GM13977 (cell line): ENCODE results near the gene CEACAM4.

Experiments
- DNase-seq: peaks from one replicate; pipeline ENCODE4 v3.0.0; 2012; ENCODE audit warnings: low spot score
- in situ Hi-C: fragments of 300-500 bp; cut with MboI; formaldehyde crosslinking; loops from one replicate; pipeline ENCODE4 v1.12.0; 2022; ENCODE audit warnings: low sequenced_read_pairs, low pct_unique_long_range_greater_than_20kb, mixed read lengths, inconsistent platforms; ENCODE audit not compliant: unreplicated experiment
- TF ChIP-seq, protein P1 (sequence below): IDR thresholded peaks from 2 replicates; pipeline ENCODE4 v1.5.1; 2012; ENCODE audit warnings: mild to moderate bottlenecking, control low read depth; ENCODE audit not compliant: insufficient read depth; ENCODE audit errors: extremely low read depth, missing control alignments

The CEACAM4 gene

DNA sequence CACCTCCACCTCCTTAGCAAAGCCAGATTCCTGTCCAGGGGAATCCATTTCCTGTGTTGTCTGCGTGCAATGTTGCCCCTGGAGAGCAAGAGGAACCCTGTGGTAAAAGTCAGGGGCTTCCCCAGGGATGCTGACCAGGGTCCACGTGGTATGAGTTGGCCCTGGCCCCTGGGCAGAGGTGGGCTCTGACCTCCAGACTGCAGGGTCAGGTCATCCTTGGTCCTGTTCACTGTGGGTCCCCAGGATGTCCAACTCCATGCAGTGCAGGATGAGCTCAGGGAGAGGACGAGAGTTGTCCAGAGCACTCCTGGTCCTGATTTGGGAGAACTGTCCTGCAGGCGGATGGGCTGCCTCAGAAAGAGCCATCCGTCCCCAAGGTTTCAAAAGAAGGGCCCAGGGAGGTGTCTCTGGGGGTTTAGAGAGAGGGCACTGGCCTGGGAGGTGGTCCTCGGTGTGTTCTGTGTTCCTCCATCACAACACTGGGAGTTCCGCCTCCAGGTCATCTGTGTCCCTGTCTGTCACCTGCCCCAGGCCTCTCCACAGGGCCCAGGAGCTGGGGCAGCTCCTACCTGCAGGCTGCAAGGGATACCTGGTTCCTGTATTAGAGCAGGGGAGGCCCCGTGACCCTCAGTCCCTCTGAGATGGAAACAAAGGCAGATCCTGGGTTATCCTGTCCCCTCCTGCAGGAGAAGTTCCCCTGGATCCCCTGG is 1.2 kb upstream of the CEACAM4 start:
- TF ChIP-seq, protein P1, sequence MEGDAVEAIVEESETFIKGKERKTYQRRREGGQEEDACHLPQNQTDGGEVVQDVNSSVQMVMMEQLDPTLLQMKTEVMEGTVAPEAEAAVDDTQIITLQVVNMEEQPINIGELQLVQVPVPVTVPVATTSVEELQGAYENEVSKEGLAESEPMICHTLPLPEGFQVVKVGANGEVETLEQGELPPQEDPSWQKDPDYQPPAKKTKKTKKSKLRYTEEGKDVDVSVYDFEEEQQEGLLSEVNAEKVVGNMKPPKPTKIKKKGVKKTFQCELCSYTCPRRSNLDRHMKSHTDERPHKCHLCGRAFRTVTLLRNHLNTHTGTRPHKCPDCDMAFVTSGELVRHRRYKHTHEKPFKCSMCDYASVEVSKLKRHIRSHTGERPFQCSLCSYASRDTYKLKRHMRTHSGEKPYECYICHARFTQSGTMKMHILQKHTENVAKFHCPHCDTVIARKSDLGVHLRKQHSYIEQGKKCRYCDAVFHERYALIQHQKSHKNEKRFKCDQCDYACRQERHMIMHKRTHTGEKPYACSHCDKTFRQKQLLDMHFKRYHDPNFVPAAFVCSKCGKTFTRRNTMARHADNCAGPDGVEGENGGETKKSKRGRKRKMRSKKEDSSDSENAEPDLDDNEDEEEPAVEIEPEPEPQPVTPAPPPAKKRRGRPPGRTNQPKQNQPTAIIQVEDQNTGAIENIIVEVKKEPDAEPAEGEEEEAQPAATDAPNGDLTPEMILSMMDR: no peak
- in situ Hi-C loops: no loop called here
- no peak for DNase-seq

DNA sequence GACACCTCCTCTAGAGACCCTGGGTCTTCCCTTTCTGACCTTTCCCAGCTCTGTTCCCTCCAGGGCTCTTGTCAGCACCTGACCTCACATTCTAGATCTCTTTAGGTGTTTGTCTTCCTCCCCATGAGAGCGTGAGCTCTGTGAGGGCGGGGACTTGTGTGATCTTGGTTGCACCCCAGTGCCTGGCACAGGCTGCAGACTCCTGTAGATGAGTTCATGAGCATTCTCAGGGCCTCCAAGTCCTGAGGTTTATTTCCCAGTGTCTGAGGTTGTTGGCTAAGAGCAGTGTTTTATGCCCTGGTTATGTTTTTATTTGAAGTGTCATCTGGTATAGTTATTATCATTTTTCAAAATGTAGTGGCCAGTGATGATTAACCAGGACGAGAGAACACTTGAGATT is 596 bp downstream of the CEACAM4 start:
- in situ Hi-C loops: no loop called here
- TF ChIP-seq, protein P1: no peak
- DNase-seq: no peak

DNA sequence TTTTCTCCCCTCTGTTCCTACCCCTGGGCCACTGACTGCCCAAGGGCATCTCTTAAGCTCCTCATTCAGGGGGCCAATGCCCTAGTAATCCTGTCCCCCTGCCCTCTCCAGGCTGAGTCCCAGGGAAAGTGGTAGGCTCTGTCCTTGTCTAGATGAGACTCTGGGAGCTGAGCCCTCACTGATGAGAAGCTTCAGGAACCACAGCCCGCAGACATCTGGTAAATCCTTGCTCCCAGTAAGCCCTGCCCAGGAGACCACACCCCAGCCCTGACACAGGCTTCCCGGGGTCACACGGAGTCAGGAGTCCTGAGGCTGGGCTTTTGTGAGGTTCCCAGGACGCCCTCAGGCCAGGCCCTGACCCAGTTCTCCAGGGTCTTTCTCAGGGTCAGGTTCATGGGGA is 1.9 kb downstream of the CEACAM4 start:
- in situ Hi-C loops: no loop called here
- TF ChIP-seq, protein P1: no peak

DNA sequence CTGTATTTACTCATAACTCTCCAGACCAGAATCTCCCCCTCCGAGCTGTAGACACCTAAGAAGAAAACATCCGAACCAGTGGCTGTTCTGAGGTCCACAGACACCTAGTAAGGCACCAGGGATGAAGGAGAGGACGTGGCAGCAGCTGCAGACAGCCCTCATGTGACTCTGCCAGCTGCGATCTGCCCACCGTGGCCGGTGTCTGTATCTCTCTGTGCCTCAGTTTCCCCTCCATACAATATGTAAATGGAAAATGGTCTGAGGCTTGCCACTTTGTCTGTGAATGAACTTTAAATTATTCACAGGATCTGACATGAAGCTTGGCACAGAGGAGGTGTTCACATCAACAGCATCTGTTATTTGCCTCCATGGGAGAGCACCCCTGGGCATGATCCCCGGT is 2.4 kb downstream of the CEACAM4 start:
- TF ChIP-seq, protein P1: no peak
- in situ Hi-C loops: no loop called here
- no peak for DNase-seq

More for the DNA sequence above, 1.9 kb downstream of the CEACAM4 start:
- no peak for DNase-seq

DNA sequence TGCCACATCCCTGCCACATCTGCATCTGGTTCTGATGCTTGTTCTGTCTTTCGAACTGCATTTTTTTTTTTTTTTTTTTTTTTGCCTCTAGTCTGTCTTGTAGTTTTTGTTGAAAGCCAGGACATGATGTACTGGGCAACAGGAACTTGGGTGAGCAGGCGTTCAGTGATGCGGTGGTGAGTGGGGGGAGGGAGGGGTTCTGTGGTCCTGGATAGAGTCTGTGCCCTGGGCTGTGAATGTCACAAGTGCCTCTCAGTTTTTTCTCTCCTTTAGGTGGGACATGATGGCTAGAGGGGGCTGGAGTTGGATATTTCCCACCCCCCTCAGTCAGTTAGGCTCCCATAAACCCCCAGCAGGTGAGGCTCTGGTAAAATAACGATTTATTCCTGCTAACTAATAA is 3.5 kb downstream of the CEACAM4 start:
- in situ Hi-C loops: no loop called here
- no peak for DNase-seq
- TF ChIP-seq, protein P1: no peak

DNA sequence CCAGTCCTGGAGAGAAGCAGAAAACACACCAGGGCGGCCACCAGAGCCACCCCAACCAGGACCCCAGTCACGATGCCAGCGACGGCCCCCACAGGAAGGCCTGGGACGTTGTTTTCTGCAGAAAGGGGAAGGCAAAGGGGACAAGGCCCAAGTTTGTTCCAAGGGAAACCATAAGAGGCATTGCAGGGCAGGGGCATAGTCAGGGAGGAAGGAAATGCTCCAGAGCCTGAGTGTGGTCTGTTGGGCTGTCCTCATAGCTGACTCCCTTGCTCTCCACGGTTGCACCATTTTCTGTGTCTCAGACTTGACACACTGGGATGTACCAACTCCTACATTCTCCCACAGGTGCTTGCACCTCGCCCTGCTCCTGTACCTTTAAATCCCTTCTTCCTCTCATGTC is 5.2 kb downstream of the CEACAM4 start:
- TF ChIP-seq, protein P1: no peak
- DNase-seq: no peak
- in situ Hi-C loops: no loop called here
